IMR-90 (cell line): ENCODE data around the gene SLAMF7. TPM values are rescaled to one million over a fixed set of nuclear protein-coding genes. Genes with fewer than 3 reads are reported as not detected.

Source experiments
- ATAC-seq: fragments of 200-7000 bp; cut with Tn5 transposase; 2 replicates; pipeline ENCODE4 v1.9.1; 2020; ENCODE audit warnings: low read depth, mild to moderate bottlenecking, moderate library complexity
- BruUV-seq: library from RNA; stranded (reverse); fragments of 400-500 nt; replicated peaks from 2 replicates; lab custom pipeline; 2021; lab: Mats Ljungman, UMichigan
- CTCF ChIA-PET: fragments of 300-600 bp; formaldehyde crosslinking; extraction: SDS; loops from one replicate; lab custom pipeline; 2021; ENCODE audit warnings: antibody characterized with exemption; lab: Yijun Ruan, JAX
- POLR2A ChIA-PET: fragments of 300-600 bp; sonication (Branson Sonifier 250); formaldehyde crosslinking; loops from one replicate; lab custom pipeline; 2022; ENCODE audit warnings: antibody characterized with exemption; ENCODE audit not compliant: unreplicated experiment; lab: Charles Lee
- DNase-seq: peaks from one replicate; pipeline ENCODE4 v3.0.0; 2013
- H2AFZ ChIP-seq: replicated peaks from 2 replicates; pipeline ENCODE3; 2013; ENCODE audit warnings: low read length, mild to moderate bottlenecking; ENCODE audit not compliant: poor library complexity
- H2AK5ac ChIP-seq: 2 replicates; pipeline ENCODE4 v1.6.1; 2013; ENCODE audit warnings: low read depth, low read length, inconsistent platforms
- H2AK9ac ChIP-seq: replicated peaks from 2 replicates; pipeline ENCODE3; 2013; ENCODE audit warnings: mild to moderate bottlenecking, low read depth, low read length, moderate library complexity; ENCODE audit not compliant: poor library complexity
- H2BK120ac ChIP-seq: 2 replicates; pipeline ENCODE4 v1.6.1; 2013; ENCODE audit warnings: low read depth, low read length, inconsistent platforms
- H2BK15ac ChIP-seq: 3 replicates; pipeline ENCODE4 v1.6.1; 2013; ENCODE audit warnings: low read depth, low read length, inconsistent platforms
- H2BK20ac ChIP-seq: 2 replicates; pipeline ENCODE4 v1.6.1; 2013; ENCODE audit warnings: low read depth, mild to moderate bottlenecking, inconsistent platforms, low read length, moderate library complexity
- H2BK5ac ChIP-seq: 2 replicates; pipeline ENCODE4 v1.6.1; 2013; ENCODE audit warnings: mild to moderate bottlenecking, low read depth, low read length, inconsistent platforms; ENCODE audit not compliant: poor library complexity, severe bottlenecking
- H3K14ac ChIP-seq: replicated peaks from 2 replicates; pipeline ENCODE4 v1.6.1; 2013; ENCODE audit warnings: low read depth, low read length, inconsistent platforms
- H3K18ac ChIP-seq: 2 replicates; pipeline ENCODE4 v1.6.1; 2013; ENCODE audit warnings: low read depth, low read length, control low read depth
- H3K23ac ChIP-seq: 2 replicates; pipeline ENCODE4 v1.6.1; 2013; ENCODE audit warnings: low read depth, low read length, inconsistent platforms
- H3K27ac ChIP-seq: 2 replicates; pipeline ENCODE4 v1.5.1; 2013; ENCODE audit warnings: mild to moderate bottlenecking, control low read depth, low read length; ENCODE audit not compliant: insufficient read depth
- H3K27me3 ChIP-seq: 2 replicates; pipeline ENCODE4 v1.6.1; 2013; ENCODE audit warnings: low read length; ENCODE audit not compliant: control insufficient read depth, insufficient read depth
- H3K36me3 ChIP-seq: 2 replicates; pipeline ENCODE4 v1.6.1; 2013; ENCODE audit warnings: low read length, mixed read lengths; ENCODE audit not compliant: control insufficient read depth, insufficient read depth
- H3K4ac ChIP-seq: 2 replicates; pipeline ENCODE4 v1.6.1; 2013; ENCODE audit warnings: low read depth, low read length, inconsistent platforms
- H3K4me1 ChIP-seq: 2 replicates; pipeline ENCODE4 v1.6.1; 2013; ENCODE audit warnings: low read length, mixed read lengths; ENCODE audit not compliant: control insufficient read depth, insufficient read depth
- H3K4me2 ChIP-seq: 2 replicates; pipeline ENCODE4 v1.6.1; 2013; ENCODE audit warnings: low read depth, mild to moderate bottlenecking, control low read depth, low read length, moderate library complexity
- H3K4me3 ChIP-seq: 2 replicates; pipeline ENCODE4 v1.5.1; 2013; ENCODE audit warnings: low read depth, mild to moderate bottlenecking, control low read depth, low read length, moderate library complexity; ENCODE audit not compliant: insufficient read depth
- H3K56ac ChIP-seq: 2 replicates; pipeline ENCODE4 v1.6.1; 2013; ENCODE audit warnings: low read length, inconsistent platforms; ENCODE audit not compliant: insufficient read depth; ENCODE audit errors: extremely low read depth
- H3K79me1 ChIP-seq, 2 experiments: 2 replicates each; pipeline ENCODE4 v1.6.1; 2013; ENCODE audit warnings: low read length in 2 of 2, inconsistent platforms in 1 of 2, low read depth in 1 of 2
- H3K9ac ChIP-seq: 2 replicates; pipeline ENCODE4 v1.6.1; 2013; ENCODE audit warnings: low read depth, low read length, control low read depth
- H3K9me1 ChIP-seq: 2 replicates; pipeline ENCODE4 v1.6.1; 2013; ENCODE audit warnings: low read length, inconsistent platforms; ENCODE audit not compliant: insufficient read depth
- H3K9me3 ChIP-seq: 2 replicates; pipeline ENCODE4 v1.6.1; 2013; ENCODE audit warnings: low read length; ENCODE audit not compliant: control insufficient read depth, insufficient read depth
- H4K20me1 ChIP-seq: 2 replicates; pipeline ENCODE4 v1.6.1; 2013; ENCODE audit warnings: low read length, inconsistent platforms; ENCODE audit not compliant: insufficient read depth
- H4K5ac ChIP-seq: 2 replicates; pipeline ENCODE4 v1.6.1; 2013; ENCODE audit warnings: mild to moderate bottlenecking, low read depth, low read length, control low read depth
- H4K8ac ChIP-seq, 2 experiments: 2 replicates each; pipeline ENCODE4 v1.6.1; 2013; ENCODE audit warnings: low read depth in 2 of 2, low read length in 2 of 2, control low read depth in 1 of 2, inconsistent platforms in 1 of 2
- H4K91ac ChIP-seq: 2 replicates; pipeline ENCODE4 v1.6.1; 2013; ENCODE audit warnings: low read depth, low read length, inconsistent platforms; ENCODE audit not compliant: insufficient read depth
- BHLHE40 ChIP-seq: fragments of 150-350 bp; IDR thresholded peaks from 2 replicates; pipeline ENCODE4 v1.6.1; 2016; ENCODE audit warnings: mild to moderate bottlenecking, low read depth, low read length
- CEBPB ChIP-seq: IDR thresholded peaks from 2 replicates; pipeline ENCODE4 v1.6.1; 2012; ENCODE audit warnings: low read depth, low read length, improper control_type of control experiment
- CHD1 ChIP-seq: IDR thresholded peaks from 2 replicates; pipeline ENCODE4 v1.6.1; 2012; ENCODE audit warnings: low read depth, low read length, improper control_type of control experiment
- FOS ChIP-seq: fragments of 150-350 bp; IDR thresholded peaks from 2 replicates; pipeline ENCODE4 v1.6.1; 2016; ENCODE audit warnings: low read depth, low read length
- MAFK ChIP-seq: IDR thresholded peaks from 2 replicates; pipeline ENCODE4 v1.6.1; 2012; ENCODE audit warnings: low read depth, low read length, improper control_type of control experiment
- MAZ ChIP-seq: IDR thresholded peaks from 2 replicates; pipeline ENCODE4 v1.6.1; 2012; ENCODE audit warnings: low read depth, mild to moderate bottlenecking, low read length, improper control_type of control experiment, moderate library complexity, borderline replicate concordance
- MXI1 ChIP-seq: IDR thresholded peaks from 2 replicates; pipeline ENCODE4 v1.6.1; 2012; ENCODE audit warnings: low read depth, mild to moderate bottlenecking, low read length, moderate library complexity, borderline replicate concordance
- NFE2L2 ChIP-seq: fragments of 150-350 bp; IDR thresholded peaks from 2 replicates; pipeline ENCODE4 v1.6.1; 2016; ENCODE audit warnings: low read depth, mild to moderate bottlenecking, low read length
- POLR2A ChIP-seq: IDR thresholded peaks from 2 replicates; pipeline ENCODE4 v1.6.1; 2012; ENCODE audit warnings: mild to moderate bottlenecking, low read depth, low read length
- RAD21 ChIP-seq: IDR thresholded peaks from 2 replicates; pipeline ENCODE4 v1.6.1; 2012; ENCODE audit warnings: low read length, improper control_type of control experiment
- RCOR1 ChIP-seq: IDR thresholded peaks from 2 replicates; pipeline ENCODE4 v1.6.1; 2012; ENCODE audit warnings: mild to moderate bottlenecking, low read length, improper control_type of control experiment; ENCODE audit not compliant: insufficient replicate concordance
- RFX5 ChIP-seq: IDR thresholded peaks from 2 replicates; pipeline ENCODE4 v1.8.0; 2012; ENCODE audit warnings: low read depth, mild to moderate bottlenecking, low read length, moderate library complexity
- SMC3 ChIP-seq: fragments of 150-350 bp; IDR thresholded peaks from 2 replicates; pipeline ENCODE4 v1.6.1; 2016; ENCODE audit warnings: low read depth, mild to moderate bottlenecking, antibody characterized with exemption, low read length, moderate library complexity
- WGBS, 2 experiments: methylation state at CpG; one replicate each; pipeline versions ENCODE4 v1.1.5 to v1.1.7; 2013; ENCODE audit warnings: missing lambda C conversion rate in 2 of 2; ENCODE audit not compliant: insufficient read length in 1 of 2; ENCODE audit errors: extremely low coverage in 2 of 2; 5-methylcytosine and 5-hydroxymethylcytosine counted together
- dilution Hi-C: fragments of 300-500 bp; cut with HindIII; formaldehyde crosslinking; loops from one replicate; pipeline ENCODE4 v1.14.3; 2018; ENCODE audit warnings: low sequenced_read_pairs; ENCODE audit not compliant: unreplicated experiment
- in situ Hi-C: fragments of 300-500 bp; cut with MboI; formaldehyde crosslinking; loops from 3 replicates; pipeline ENCODE4 v1.14.3; 2019; ENCODE audit warnings: low sequenced_read_pairs, inconsistent platforms, mixed read lengths
- intact Hi-C: fragments of 100-400 bp; cut with micrococcal nuclease; formaldehyde crosslinking; loops from 2 replicates; pipeline ENCODE4 v1.10.0; 2022
- polyA plus RNA-seq, 3 experiments: library from polyadenylated mRNA; depleted of rRNA; stranded (reverse); fragments of >200 nt; gene quantifications; 2 replicates each; pipeline ENCODE4 v1.2.3, GENCODE V29; 2012; ENCODE audit warnings: low replicate concordance in 1 of 3
- total RNA-seq: library from RNA; depleted of rRNA; stranded (reverse); fragments of >200 nt; gene quantifications from 2 replicates; pipeline ENCODE4 v1.2.3, GENCODE V29; 2012
- TF ChIP-seq, protein P1 (sequence below): fragments of 150-350 bp; IDR thresholded peaks from 2 replicates; pipeline ENCODE4 v1.6.1; 2017; ENCODE audit warnings: mild to moderate bottlenecking, antibody characterized with exemption, low read length, low read depth
- TF ChIP-seq, protein P2 (sequence below): fragments of 150-350 bp; IDR thresholded peaks from 2 replicates; pipeline ENCODE4 v1.6.1; 2016; ENCODE audit warnings: low read depth, mild to moderate bottlenecking, low read length, moderate library complexity, borderline replicate concordance
- TF ChIP-seq, protein P3 (sequence below): conservative IDR thresholded peaks from 2 replicates; pipeline ENCODE4 v1.5.1; 2012; ENCODE audit warnings: mild to moderate bottlenecking, low read depth, low read length, improper control_type of control experiment

The SLAMF7 gene
- total and polyA plus RNA-seq, 2 of the 4 experiments (the other 2 are of a cell fraction), result not detected

DNA sequence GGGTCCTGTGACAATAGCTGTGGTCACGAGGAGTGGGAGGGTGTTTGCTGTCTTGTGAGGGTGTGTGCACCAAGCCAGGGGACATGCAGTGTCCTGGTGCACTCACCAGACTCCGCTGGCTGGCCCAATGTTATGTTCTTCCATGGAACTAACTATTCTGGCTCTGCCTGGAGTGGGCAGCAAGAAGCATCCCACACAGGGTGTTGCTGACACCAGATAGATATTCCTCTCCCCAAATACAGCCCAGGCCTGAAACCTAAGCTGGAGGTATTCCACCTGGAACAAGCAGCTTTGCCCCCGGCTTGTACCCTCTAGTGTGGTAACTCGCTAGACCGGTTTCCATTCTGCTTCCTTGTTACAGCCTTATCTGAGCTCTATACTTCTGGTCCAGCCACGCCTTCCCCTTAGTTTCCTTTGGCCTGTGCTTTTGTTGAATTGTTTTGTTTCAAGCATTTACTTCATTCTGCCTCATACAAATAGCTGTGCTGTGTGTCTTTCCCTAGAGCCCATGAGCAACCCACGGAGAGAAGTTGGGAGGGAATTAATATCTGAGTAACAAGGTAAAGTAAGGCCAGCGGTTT is 42.2 kb downstream of the SLAMF7 start:
- H3K4me2 ChIP-seq, result no peak overlapping the region
- no peak overlapping the region for H3K23ac ChIP-seq
- no TSS peak for BruUV-seq
- no peak overlapping the region for H2BK5ac ChIP-seq
- no peak overlapping the region for H2AK9ac ChIP-seq
- ChIA-PET CTCF (no interaction called here), POLR2A (no interaction called here)
- no peak overlapping the region for H3K4me3 ChIP-seq
- no peak overlapping the region for H2BK15ac ChIP-seq
- TF ChIP-seq CHD1 (no peak), MAZ (no peak), BHLHE40 (no peak), RAD21 (no peak), SMC3 (no peak), FOS (no peak), POLR2A (no peak), RCOR1 (no peak), RFX5 (no peak), NFE2L2 (no peak), CEBPB (no peak), MAFK (no peak), MXI1 (no peak)
- TF ChIP-seq, protein P1, sequence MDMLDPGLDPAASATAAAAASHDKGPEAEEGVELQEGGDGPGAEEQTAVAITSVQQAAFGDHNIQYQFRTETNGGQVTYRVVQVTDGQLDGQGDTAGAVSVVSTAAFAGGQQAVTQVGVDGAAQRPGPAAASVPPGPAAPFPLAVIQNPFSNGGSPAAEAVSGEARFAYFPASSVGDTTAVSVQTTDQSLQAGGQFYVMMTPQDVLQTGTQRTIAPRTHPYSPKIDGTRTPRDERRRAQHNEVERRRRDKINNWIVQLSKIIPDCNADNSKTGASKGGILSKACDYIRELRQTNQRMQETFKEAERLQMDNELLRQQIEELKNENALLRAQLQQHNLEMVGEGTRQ, result no peak
- TF ChIP-seq, protein P2, sequence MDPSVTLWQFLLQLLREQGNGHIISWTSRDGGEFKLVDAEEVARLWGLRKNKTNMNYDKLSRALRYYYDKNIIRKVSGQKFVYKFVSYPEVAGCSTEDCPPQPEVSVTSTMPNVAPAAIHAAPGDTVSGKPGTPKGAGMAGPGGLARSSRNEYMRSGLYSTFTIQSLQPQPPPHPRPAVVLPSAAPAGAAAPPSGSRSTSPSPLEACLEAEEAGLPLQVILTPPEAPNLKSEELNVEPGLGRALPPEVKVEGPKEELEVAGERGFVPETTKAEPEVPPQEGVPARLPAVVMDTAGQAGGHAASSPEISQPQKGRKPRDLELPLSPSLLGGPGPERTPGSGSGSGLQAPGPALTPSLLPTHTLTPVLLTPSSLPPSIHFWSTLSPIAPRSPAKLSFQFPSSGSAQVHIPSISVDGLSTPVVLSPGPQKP, result no peak
- TF ChIP-seq, protein P3, sequence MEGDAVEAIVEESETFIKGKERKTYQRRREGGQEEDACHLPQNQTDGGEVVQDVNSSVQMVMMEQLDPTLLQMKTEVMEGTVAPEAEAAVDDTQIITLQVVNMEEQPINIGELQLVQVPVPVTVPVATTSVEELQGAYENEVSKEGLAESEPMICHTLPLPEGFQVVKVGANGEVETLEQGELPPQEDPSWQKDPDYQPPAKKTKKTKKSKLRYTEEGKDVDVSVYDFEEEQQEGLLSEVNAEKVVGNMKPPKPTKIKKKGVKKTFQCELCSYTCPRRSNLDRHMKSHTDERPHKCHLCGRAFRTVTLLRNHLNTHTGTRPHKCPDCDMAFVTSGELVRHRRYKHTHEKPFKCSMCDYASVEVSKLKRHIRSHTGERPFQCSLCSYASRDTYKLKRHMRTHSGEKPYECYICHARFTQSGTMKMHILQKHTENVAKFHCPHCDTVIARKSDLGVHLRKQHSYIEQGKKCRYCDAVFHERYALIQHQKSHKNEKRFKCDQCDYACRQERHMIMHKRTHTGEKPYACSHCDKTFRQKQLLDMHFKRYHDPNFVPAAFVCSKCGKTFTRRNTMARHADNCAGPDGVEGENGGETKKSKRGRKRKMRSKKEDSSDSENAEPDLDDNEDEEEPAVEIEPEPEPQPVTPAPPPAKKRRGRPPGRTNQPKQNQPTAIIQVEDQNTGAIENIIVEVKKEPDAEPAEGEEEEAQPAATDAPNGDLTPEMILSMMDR, result no peak
- no peak overlapping the region for H3K18ac ChIP-seq
- H4K91ac ChIP-seq, result no peak overlapping the region
- no peak overlapping the region for H2AK5ac ChIP-seq
- H3K9me3 ChIP-seq, result no peaks in the 10 kb centered on the region
- no peak overlapping the region for H3K27ac ChIP-seq
- H4K20me1 ChIP-seq, result no peaks in the 10 kb centered on the region
- intact Hi-C loops (no loop called here), dilution Hi-C loops (no loop called here), in situ Hi-C loops (no loop called here)
- no peaks in the 10 kb centered on the region for H3K79me1 ChIP-seq
- no peak overlapping the region for H3K56ac ChIP-seq
- no peaks in the 10 kb centered on the region for H3K36me3 ChIP-seq
- DNase-seq (no peak), ATAC-seq (no peak)
- no peak overlapping the region for H3K14ac ChIP-seq
- H3K27me3 ChIP-seq, result no peaks in the 10 kb centered on the region
- no CpG with 5 or more reads among the region's 8 CpGs for WGBS, 2 experiments
- H3K4me1 ChIP-seq, result no peaks in the 10 kb centered on the region
- no peak overlapping the region for H4K8ac ChIP-seq
- no peak overlapping the region for H4K5ac ChIP-seq
- H2BK120ac ChIP-seq, result no peak overlapping the region
- H3K9ac ChIP-seq, result no peak overlapping the region
- no peak overlapping the region for H2BK20ac ChIP-seq
- no peaks in the 10 kb centered on the region for H3K9me1 ChIP-seq
- no peak overlapping the region for H2AFZ ChIP-seq
- no peak overlapping the region for H3K4ac ChIP-seq
